Fibroblast of villous mesenchyme (primary cell): ENCODE data around the gene CIBAR2. TPM values are rescaled to one million over a fixed set of nuclear protein-coding genes. Genes with fewer than 3 reads are reported as not detected.

ENCODE experiments used
- DNase-seq: peaks from one replicate; pipeline ENCODE4 v3.0.0-alpha.2; 2010; ENCODE audit warnings: low read depth
- H3K4me3 ChIP-seq: 2 replicates; pipeline ENCODE4 v1.5.1; 2011; ENCODE audit warnings: low read depth, mild to moderate bottlenecking, low read length
- CTCF ChIP-seq: IDR thresholded peaks from 2 replicates; pipeline ENCODE4 v1.5.1; 2012; ENCODE audit warnings: low read depth, mild to moderate bottlenecking, low read length; ENCODE audit not compliant: insufficient read depth
- total RNA-seq: library from RNA; depleted of rRNA; stranded (reverse); fragments of >200 nt; gene quantifications from 2 replicates; pipeline ENCODE4 v1.2.3, GENCODE V29; 2012

The CIBAR2 gene
- total RNA-seq, 1 donor = not detected

GRCh38 chr16:85136213-85136701 lies 24.0 kb upstream of the CIBAR2 start:
- no peak for TF ChIP-seq CTCF
- peak; percentile 81 for DNase-seq
- H3K4me3 ChIP-seq = no peak overlapping the region

DNA sequence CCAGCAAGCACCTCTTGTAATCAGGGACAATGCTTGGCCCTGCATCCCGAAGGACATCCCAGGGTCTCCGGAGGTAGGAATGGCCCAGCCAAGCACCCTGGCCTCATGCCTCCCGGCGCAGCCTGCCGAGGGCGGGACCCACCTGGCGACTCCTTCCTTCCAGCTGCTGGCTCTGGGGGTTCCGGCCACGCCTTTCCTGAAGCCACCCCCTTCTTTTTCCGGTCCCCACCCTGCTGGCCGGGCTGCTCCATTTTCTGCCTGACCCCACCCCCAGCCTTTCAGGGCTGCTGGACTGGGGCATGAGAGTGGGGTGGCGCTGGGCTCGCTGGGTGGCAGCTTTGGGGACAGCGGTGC lies 22.5 kb upstream of the CIBAR2 start:
- no peak overlapping the region for H3K4me3 ChIP-seq
- DNase-seq = no peak
- TF ChIP-seq CTCF = no peak

- no peak for DNase-seq
- H3K4me3 ChIP-seq = no peak overlapping the region
- no peak for TF ChIP-seq CTCF
Observed at GRCh38 chr16:85134076-85134788, 22.0 kb upstream of the CIBAR2 start.

- no peak overlapping the region for H3K4me3 ChIP-seq
- DNase-seq = no peak
- no peak for TF ChIP-seq CTCF
Observed at GRCh38 chr16:85133290-85133599, 21.0 kb upstream of the CIBAR2 start.

DNA sequence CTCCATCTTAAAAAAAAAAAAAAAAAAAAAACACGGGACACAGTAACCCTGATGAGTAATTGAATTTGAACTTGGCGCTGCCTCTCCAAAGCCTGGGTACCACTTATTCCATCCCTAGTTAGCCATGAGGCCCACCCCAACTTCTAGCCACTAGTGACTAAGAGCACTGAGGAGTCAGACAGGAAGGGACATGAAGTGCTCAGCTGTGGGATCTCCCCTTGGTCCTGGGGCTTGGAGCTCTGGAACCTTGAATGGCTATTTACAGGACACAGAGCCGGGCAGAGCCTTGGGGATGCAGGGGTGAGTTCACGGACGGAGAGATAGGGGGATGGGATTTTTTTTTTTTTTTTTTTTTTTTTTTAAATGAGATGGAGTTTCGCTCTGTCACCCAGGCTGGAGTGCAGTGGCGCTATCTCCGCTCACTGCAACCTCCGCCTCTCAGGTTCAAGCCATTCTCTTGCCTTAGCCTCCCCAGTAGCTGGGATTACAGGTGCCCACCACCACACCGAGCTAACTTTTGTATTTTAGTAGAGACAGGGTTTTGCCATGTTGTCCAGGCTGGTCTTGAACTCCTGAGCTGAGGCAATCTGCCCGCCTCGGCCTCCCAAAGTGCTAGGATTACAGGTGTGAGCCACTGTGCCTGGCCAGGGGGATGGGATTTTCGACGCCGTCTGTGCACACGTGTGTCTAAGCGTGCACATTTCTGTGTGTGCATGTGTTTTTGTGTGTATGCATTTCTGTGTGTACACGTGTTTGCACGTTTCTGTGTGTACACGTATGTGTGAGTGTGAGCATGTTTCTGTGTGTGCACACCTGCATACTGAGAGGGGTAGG lies 20.4 kb upstream of the CIBAR2 start:
- no peak for DNase-seq
- TF ChIP-seq CTCF = no peak
- no peak overlapping the region for H3K4me3 ChIP-seq

DNA sequence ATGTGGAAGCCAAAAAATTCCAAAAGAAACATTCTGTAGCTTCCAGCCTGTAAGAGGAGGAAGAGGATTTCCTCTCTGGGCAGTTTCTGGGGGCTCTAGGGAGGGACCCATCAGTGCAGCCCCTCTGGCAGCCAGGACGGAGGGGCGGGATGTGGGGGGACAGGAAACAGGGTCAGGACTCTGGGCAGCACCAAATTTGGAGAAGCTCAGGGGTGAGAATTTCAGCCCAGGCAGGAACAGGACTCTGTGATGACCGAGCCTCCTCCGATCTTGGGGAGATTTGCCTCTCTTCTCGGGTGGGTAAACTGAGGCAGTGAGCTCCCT lies 18.4 kb upstream of the CIBAR2 start:
- DNase-seq = no peak
- H3K4me3 ChIP-seq = no peak overlapping the region
- TF ChIP-seq CTCF = no peak
